Transverse colon (tissue), 4 donors: ENCODE results near the gene ZMYND19.

Experiments used
- EP300 ChIP-seq: sonication (generic); formaldehyde crosslinking; IDR thresholded peaks from one replicate; pipeline ENCODE4 v1.6.1; 2017; ENCODE audit warnings: antibody characterized with exemption, low read depth
- POLR2A ChIP-seq: fragments of 450-650 bp; IDR thresholded peaks from one replicate; pipeline ENCODE4 v1.6.1; 2016; ENCODE audit warnings: antibody characterized with exemption, mild to moderate bottlenecking, moderate library complexity
- POLR2AphosphoS5 ChIP-seq, 3 donors: sonication (generic); formaldehyde crosslinking; IDR thresholded peaks; one replicate each; pipeline ENCODE4 v1.6.1; 2016; ENCODE audit warnings: antibody characterized with exemption in 3 of 3
- TF ChIP-seq, protein P1 (sequence below), 5 experiments: fragments of 200-600 bp in 3 of 5; fragments of 450-650 bp in 2 of 5; sonication (generic) in 3 of 5; IDR thresholded peaks; 1 replicate in 2 of 5; 2 replicates in 3 of 5; pipeline ENCODE4 v1.5.1; 2016 to 2017; ENCODE audit warnings: antibody characterized with exemption in 5 of 5, inconsistent platforms in 3 of 5, mild to moderate bottlenecking in 2 of 5, moderate library complexity in 1 of 5

DNA sequence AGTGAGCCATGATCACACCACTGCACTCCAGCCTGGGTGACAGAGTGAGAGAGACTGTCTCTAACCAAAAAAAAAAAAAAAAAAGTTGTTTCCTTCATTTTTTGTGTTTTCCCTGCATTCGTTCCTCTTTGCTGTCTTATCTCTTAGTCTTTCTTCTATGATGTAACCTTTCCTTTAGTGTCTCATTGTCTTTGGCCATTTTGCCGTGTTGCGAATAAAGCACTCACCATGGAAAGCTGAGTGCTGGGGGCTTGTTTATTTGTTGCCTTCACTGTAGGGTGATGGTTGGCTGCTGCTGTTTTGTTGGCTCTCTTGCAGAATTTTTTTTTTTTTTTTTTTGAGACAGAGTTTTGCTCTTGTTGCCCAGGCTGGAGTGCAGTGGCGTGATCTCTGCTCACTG lies 36.2 kb upstream of the ZMYND19 start:
- TF ChIP-seq POLR2A: no peak
- TF ChIP-seq, protein P1, sequence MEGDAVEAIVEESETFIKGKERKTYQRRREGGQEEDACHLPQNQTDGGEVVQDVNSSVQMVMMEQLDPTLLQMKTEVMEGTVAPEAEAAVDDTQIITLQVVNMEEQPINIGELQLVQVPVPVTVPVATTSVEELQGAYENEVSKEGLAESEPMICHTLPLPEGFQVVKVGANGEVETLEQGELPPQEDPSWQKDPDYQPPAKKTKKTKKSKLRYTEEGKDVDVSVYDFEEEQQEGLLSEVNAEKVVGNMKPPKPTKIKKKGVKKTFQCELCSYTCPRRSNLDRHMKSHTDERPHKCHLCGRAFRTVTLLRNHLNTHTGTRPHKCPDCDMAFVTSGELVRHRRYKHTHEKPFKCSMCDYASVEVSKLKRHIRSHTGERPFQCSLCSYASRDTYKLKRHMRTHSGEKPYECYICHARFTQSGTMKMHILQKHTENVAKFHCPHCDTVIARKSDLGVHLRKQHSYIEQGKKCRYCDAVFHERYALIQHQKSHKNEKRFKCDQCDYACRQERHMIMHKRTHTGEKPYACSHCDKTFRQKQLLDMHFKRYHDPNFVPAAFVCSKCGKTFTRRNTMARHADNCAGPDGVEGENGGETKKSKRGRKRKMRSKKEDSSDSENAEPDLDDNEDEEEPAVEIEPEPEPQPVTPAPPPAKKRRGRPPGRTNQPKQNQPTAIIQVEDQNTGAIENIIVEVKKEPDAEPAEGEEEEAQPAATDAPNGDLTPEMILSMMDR (IDR thresholded peaks at IDR 0.05): no peak
- no peak for TF ChIP-seq POLR2AphosphoS5 (IDR thresholded peaks at IDR 0.05)
- TF ChIP-seq EP300: no peak
